Measurements from ENCODE around the gene CAPN5.

The CAPN5 gene

DNA sequence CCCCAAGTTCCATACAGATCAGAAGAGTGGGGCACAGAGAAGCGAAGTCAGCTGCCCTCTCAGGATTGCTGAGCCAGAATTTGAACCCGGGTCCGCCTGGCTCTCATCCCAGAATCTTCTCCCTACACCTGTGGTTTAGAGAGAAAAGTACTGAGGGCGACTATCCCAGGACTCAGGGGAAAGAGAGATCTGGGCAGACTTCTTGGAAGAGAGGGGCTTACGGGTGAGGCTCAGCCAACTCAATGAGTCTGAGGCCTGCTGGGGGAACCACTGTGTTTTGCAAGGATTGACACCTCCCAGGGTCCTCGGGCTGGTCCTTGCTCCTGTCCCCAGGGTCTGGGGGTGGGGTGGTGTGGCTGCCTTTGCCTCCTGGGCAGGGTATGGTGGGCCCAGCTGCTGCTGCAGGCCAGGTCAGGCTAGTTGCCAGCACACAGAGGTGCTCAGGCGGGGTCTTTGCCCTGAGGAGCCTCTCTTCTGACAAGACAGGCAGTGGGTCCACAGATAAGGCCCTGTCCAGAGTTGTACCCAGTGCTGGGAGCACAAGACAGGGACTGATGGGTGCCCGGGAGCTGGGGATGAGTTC is 1.2 kb downstream of the CAPN5 start:
- DNase-seq, result no peak

DNA sequence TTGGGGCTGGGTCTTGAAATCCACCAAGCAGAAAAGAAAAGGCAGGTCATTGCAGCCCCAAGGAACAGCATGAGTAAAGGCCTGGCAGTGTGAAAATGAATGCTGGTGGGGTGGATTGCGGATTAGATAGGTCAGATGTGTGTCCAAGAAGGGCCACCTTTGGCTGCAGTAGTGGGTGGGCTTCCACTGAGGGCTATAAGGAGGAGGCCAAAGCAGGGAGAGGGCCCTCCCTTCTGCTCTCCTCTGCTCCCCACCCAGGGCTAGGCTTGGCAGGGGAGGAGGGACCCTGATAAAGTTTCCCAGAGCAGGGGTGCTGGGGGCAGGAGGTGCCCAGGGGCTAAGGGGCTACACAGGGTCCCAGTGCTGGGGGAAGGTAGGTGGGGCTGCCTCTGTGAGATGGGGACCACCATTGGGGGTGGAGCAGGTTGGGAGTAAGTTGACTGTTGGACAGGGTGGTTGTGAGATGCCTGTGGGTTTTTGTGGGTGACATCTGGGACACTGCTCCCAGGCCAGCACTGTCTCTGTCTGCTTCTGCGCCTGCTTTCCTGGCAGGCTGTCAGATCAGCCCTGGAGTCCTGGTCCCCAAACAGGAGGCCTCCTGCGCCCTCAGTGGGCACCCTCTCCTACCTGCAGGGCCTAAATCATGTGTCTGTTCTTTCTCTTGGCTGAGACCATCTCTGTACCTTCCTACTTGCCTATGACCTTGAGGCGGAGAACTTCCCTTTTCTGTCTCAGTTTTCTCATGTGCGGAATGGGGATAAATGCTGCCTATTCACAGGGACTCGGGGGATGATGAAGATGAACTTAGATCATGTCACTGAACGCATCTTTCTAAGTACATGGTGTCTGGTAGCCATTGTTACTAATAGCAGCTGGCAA is 1.9 kb downstream of the CAPN5 start:
- no peak for DNase-seq

GRCh38 chr11:77069336-77069968 is 2.7 kb downstream of the CAPN5 start:
- DNase-seq, result no peak

DNA sequence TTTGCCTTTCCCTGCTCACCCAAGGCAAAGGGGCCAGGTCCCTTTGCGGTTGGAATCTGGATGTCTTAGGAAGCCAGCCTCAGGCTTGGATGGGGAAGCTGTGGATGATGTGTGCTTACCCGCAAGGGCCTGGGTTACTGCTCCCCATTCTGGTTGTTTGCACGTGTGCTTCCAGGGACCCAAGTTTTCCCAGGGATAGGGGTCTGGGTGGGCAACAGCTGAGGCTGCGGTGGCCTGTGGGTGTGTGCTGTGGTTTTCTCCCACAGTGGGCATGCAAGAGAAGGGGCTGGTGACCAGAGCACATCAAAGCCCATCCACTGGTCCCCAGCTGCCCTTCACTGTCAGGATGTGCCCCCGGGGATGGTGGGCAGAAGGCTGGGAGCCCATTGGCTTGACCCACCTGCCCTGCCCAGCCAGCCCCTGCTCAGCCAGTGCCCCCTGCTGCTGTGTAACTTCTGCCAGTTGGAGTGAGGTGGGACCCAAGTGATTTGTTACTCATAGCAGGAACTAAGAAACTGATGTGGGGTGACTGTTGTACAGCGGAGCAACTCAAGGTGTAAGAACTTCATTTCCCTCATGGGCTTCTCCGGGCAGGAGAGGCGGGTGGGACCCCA is 3.3 kb downstream of the CAPN5 start:
- DNase-seq, result no peak

DNA sequence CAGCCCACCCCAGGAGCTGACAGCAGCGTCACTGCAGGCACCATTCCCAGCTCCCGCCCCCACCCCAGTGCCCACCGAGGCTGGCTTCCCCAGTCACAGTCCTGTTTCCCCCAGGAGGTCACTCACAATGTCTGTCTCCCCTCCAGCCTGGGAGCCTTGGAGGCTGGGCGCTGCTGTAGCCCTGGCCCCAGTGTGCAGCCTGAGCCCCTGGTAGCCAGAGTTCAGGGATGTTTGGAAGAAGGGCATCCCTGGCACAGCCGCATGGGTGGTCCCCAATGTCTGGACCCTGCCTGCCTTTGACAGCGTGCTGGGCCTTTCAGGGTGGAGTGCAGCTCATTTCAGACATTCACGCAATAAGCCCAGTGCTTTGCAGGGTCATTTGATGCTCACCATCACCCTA is 4.3 kb downstream of the CAPN5 start:
- no peak for DNase-seq

GRCh38 chr11:77071671-77072605 is 5.2 kb downstream of the CAPN5 start:
- DNase-seq, result no peak

DNA sequence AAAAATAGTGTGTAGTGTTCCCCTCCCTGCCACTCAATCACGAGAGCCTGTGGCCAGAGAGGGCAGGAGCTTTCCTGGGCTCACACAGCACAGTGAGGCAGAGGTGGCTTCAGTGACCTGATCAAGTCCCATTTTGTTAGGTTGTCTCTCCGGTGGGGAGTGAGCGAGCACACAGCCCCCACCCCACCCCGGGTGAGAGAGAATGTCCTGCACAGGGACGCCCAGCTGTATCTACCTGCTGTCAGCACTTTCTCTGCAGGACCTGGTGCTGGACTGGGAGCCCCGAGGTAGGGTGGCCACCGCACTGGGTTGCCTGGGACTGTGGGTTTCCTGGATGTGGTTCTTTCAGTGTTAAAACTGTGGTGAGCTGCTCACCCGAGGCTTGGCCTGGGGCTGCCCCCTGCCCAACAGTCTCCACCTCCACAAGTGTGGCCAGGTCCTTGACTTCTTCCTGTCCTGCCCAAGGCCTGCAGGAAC is 6.1 kb downstream of the CAPN5 start:
- DNase-seq, result no peak

DNA sequence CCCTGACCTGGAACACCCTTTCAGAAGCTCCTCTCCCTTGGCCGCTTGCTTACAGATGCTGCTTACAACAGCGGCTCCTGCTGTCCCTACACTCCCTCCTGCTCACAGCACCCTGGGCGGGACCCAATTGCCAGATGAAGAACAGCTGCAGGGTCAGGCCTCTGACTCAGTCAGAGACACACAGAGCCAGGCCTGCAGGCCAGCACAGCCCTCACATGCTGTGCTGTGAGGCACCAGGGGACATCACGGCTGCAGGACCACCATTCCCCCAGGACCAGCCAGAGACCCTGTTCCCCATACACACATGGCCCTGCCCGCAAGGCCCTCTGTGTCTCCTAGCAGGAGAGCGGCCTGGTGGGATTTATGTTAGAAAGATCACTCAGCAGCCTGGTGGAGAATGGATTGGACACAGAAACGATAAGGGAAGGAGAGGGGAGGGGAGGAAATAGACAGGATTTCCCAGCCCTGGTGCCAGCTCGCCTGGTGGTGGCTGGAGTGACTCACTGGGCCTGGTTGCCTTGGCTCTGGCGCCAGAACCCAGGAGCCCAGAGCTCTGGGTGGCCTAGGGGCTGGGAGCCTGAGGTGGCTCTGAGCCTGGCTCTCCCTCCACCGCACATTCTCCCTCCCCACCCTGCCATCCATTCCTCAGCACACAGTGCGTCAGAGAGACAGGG is 6.7 kb downstream of the CAPN5 start:
- DNase-seq, result no peak

DNA sequence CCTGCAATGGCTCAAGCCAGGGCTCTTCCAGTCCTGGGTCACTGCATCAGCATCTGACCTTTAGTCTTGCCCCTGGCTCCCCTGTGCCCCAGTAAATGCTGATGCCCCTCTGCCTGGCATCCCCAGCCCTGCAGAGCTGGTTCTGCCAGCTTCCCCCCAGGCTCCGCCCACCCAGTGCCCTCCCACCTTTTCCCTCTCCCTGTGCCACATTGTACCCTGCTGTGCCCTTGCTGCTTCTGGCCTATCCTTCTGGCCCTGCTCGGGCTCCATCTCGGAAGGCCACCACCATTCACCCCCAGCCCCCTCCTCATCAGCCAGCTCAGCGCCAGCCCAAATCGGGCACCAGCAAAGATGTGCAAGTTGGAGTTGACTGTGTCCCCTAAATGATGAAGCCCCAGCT is 7.4 kb downstream of the CAPN5 start:
- DNase-seq, result no peak

DNA sequence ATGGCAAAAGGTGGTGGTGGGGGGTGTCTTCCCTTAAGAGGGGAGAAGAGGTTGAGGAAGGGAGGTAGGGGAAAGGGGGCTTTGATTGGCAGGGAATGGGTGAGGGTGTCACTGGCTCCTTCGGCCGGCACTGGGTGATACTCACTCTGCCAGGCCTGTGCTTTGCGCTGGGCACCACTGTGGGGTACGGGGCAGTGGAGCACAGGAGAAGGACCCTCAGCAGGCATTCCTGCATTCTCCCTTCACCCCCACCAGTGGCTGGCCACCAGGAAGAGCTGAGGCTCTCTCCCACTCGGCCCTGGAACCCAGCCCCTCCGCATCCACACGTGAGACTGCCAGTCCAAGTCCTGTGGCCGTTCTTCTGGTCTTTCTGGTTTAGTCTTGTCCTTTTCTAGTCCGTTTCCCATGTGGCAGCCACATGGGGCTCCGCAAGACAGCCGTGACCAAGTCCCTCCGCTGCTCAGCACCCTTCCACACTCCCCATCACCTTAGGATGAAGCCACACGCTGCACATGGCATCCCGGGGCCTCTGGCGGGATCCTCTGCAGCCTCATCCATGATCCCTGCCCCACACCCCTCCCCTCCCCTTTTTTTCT is 8.0 kb downstream of the CAPN5 start:
- no peak for DNase-seq

DNA sequence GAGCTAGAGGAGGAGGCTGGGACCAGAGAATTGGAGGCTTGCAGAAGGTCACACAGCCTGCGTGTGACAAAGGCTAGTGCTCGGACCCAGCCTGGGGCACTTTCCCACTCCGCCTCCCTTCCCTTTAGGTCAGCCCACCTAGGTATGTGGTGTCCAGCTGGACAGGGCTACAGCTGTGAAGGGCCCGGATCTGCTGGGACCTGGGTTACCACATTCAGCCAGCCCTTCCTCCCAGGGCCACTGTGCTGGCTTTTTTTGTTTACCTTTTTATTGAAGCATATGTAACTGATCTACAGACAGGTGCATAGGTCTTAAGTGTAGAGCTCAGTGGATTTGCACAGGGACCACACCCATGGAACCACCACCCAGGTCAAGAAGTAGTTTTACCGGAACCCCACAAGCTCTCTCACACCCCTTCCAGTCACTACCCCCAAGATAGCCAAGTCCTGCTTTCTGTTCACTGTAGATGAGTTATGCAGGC is 8.7 kb downstream of the CAPN5 start:
- no peak for DNase-seq

DNA sequence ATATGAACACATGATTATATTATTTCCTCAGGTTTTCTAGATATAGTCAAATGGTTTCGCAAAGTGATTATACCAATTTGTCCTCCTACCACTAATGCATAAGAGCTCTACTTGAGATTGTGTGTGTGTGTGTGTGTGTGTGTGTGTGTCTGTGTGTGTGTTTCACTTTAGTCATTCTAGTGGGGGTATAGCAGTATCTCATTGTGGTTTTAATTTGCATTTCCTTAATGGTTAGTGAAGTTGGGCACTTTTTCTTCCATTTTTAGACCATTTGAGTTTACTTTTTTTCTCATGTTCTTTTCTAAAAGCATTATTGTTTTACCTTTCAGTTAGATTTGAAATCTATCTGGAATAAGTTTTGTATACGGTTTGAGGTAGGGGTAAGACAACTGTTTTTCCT is 12.9 kb downstream of the CAPN5 start:
- DNase-seq, result no peak

- DNase-seq, result no peak
These were observed 14.0 kb downstream of the CAPN5 start for GRCh38 chr11:77080643-77081210.

- DNase-seq, result no peak
These were observed 14.6 kb downstream of the CAPN5 start for GRCh38 chr11:77081381-77081851.

DNA sequence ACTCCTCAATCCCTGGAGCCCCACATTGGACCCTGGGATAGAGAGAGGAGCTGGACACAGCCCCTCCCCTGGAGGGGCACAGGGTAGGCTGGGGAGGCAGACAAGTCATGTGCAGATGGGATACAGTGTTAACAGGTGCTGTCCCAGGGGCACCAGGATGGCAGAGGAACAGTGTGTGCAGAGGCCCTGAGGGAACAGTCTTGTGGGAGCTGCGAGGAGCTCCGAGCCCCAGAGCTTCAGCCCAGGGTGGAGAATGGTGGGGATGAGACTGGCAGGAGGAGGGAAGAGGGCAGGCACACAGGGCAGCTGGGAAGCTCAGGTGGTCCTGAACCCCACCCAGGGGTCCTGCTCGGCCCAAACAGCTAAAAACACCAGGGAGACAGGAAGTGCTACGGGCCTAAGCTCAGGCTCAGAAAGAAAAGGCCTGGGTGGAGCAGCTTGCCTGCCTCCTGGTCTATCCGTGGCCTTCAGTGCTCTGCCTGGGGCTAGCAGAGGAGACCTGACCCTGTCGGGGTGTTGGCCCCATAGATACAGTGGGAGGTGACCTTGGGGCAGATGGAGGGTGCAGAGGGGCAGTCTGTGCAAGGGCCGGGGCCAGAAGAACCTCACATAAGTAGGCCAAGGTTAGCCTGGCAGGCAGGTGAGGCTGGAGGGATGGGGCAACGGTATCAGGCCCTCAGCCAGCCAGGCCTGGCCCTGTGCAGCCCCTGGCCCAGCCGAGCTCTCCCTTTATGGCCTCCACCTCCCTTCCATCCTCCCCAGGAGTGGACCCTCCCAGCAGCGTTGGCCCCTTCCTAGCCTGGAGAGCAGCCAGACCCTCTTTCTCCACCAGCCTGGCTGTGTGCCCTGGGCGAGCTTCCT is 15.4 kb downstream of the CAPN5 start:
- no peak for DNase-seq

DNA sequence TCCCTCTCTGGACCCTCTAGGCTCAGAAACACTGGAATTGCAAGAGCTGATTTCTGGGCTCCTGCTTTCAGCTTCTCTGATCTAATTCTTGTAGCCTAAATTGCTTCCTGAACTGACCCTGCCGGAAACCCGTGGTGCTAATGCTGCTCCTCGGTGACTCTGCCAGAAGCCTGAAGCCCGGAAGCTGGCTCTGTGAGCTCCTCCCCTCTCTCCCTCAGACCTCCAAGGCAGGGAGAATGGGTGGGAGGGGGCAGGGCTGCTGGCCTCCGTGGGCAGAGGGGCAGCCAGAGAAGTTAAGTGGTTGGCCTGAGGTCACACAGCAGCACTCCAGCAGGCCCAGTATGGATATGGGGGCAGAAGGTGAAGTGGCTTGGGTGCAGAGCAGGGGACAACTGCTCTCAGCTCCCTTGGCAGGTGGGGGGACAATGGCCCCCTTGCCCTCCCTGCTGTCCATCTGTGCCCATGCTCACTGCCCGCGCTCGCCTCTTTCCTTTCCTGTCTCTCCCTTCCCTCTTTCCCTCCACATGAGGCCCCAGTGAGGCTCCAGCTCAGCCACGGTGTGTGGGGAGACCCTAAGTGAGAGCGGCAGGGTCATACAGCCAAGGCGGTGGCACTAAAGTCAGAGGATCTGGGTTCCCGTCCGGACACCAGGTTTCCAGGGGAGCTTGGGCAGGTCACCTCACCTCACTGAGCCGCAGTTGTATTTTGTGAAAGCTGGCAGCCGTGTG is 16.2 kb downstream of the CAPN5 start:
- DNase-seq, result no peak

DNA sequence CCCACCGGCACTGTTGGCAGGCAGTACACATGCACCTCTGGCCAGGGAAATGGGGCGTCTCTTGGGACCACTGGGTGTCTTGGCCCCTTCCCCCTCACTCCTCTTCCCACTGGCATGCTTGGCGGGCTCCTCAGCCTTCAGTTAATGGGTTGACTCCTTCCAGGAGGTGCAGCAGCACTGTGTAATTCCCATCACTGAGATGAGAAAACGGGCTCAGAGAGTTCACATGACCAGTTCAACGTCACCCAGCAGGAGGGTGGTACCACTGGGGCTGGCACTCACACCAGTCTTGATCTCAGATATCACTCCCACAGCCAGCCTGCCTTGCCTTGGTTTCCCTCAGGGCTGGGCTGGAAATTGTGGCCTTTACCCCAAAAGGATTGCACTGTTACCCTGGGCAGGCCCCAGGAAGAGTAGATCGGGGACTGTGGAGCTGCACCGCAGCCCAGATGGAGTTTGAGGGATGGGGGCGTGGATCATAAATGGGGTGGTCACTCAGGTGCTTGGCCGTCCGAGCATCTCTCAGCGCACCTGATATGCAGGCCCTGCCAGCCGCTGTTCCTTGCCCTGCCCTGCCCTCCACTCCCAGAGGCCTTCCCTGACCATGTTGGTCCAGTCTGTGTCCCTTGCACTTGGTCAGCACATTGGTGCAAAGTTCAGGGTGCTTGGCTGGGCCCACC is 16.9 kb downstream of the CAPN5 start:
- DNase-seq, result no peak

DNA sequence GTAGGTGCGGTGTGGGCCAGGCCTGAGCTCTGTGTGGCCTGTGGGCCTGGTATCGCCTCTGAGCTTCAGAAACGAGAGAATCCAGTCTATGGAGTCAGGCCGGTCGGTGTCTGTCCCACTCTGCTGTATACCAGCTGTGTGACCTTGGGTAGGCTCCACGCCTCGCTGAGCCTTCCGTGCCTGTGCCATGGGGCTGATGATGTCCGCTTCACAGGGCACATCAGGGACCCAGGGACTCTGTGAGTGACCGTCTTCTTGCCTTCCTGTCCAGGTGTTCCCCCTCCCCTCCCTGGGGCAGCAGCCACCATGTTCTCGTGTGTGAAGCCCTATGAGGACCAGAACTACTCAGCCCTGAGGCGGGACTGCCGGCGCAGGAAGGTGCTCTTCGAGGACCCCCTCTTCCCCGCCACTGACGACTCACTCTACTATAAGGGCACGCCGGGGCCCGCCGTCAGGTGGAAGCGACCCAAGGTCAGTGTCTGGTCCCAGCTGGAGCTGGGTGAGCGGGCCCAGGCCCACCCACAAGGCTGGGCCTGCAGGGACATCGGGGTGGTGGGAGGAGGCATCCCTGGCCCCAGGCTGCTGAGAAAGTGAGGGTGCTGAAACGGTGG is 17.9 kb downstream of the CAPN5 start:
- DNase-seq, result no peak

All from NCI-H345 (cell line).